ENCODE measurements around the gene UBE2L6. TPM values are rescaled to one million over a fixed set of nuclear protein-coding genes. Genes with fewer than 3 reads are reported as not detected.

Gene UBE2L6
- total RNA-seq, 4 donors from 2014 or later = 11.0 to 46.4 (median 22.0) TPM

DNA sequence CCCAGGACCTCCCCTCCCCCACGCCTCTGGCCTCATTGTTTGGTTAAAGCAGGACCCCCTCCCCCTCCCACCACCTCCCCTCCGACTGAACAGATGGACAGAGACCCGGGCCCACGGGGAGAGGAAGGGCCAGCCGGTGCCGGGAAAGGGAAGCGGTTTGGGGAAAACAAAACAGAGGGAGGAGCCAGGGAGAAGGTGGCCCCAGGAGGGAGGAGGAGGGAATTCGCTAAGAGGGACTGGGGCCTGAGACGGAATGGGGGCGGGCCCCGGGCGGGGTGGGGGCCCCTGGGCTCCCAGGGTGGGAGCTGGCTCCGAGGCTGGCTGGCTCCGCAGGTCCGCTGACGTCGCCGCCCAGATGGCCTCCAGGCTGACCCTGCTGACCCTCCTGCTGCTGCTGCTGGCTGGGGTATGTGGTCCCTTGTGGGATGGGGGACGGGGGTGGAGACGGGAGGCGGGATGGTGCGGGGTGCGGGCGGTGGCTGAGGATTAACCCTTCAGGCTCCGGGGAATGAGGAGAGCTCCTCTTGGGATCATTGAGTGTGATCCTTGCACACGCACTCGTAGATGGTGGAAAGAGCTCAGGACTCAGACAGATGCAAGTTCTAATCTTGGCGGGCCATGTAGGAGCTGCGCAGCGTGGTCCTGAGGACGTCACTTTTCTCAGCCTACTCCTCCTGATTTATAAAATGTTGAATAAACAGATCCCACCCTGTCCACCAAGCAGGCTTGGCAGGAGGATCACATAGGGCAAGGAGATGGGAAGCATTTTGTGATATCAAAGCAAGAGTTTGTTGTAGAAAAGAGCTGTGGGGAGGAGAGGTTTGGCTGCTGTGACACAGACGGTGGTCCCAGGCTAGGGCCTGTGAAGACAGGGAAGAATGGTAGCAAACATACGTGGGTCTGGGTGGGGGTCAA, 30.7 kb upstream of the UBE2L6 start:
- Histone ChIP-seq H3K4me1 (peaks cover 6 to 35% (median 11%) of the 10 kb centered on the region in 3 donors), H3K27me3 (no peaks in the 10 kb centered on the region), H3K27ac (peak overlapping the region; percentile 80 to 97 (median 92)), H3K4me3 (peak overlapping the region; percentile 37 to 70 (median 62)), H3K9me3 (no peaks in the 10 kb centered on the region), H3K36me3 (no peaks in the 10 kb centered on the region)
- intact Hi-C loops (cut with DNase I) = no loop called here
- 0 to 12% methylated on average over 2 to 19 of the region's 33 CpGs for WGBS, 2 donors
- TF ChIP-seq, protein P1, sequence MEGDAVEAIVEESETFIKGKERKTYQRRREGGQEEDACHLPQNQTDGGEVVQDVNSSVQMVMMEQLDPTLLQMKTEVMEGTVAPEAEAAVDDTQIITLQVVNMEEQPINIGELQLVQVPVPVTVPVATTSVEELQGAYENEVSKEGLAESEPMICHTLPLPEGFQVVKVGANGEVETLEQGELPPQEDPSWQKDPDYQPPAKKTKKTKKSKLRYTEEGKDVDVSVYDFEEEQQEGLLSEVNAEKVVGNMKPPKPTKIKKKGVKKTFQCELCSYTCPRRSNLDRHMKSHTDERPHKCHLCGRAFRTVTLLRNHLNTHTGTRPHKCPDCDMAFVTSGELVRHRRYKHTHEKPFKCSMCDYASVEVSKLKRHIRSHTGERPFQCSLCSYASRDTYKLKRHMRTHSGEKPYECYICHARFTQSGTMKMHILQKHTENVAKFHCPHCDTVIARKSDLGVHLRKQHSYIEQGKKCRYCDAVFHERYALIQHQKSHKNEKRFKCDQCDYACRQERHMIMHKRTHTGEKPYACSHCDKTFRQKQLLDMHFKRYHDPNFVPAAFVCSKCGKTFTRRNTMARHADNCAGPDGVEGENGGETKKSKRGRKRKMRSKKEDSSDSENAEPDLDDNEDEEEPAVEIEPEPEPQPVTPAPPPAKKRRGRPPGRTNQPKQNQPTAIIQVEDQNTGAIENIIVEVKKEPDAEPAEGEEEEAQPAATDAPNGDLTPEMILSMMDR (IDR thresholded peaks at IDR 0.05) = no peak
- TF ChIP-seq POLR2A (IDR thresholded peaks at IDR 0.05) = no peak
- no peak for DNase-seq

DNA sequence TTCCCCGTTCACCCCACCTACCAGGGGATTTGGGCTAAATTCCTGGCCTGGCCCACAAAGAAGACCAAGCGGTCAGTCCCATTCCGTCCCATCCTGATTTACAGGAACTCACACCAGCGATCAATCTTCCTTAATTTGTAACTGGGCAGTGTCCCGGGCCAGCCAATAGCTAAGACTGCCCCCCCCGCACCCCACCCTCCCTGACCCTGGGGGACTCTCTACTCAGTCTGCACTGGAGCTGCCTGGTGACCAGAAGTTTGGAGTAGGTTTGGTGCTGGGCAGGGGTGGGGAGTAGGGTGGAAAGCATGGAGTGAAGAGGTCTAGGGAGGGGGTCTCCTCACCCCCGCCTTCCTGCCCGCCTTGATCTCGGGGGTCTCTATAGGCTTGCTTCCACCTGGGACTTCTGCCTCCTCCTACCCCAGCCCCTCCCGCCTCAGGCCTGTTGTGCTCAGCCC, 30.0 kb upstream of the UBE2L6 start, which contains the start of gene SERPING1:
Gene SERPING1, plus strand, starts transcription at position 225 of the 455 bp plus-strand sequence. CDS start 586 bp downstream, outside the sequence.
- DNase-seq = no peak
- H3K9me3 ChIP-seq = no peaks in the 10 kb centered on the region
- peak within 1 kb of the TSS; percentile 80 to 97 (median 92) for H3K27ac ChIP-seq
- H3K36me3 ChIP-seq = no peaks in the 10 kb centered on the region
- peaks cover 6 to 35% (median 11%) of the 10 kb centered on the region in 3 donors for H3K4me1 ChIP-seq
- intact Hi-C loops (cut with DNase I) = no loop called here
- no peaks in the 10 kb centered on the region for H3K27me3 ChIP-seq
- WGBS, 2 donors = 30 to 35% methylated on average over 6 to 8 of the region's 10 CpGs
- H3K4me3 ChIP-seq = peak within 1 kb of the TSS; percentile 37 to 70 (median 62)
- TF ChIP-seq, protein P1 (IDR thresholded peaks at IDR 0.05) = no peak
- TF ChIP-seq POLR2A (IDR thresholded peaks at IDR 0.05) = peak in 1 of 4 donors; percentile 43

DNA sequence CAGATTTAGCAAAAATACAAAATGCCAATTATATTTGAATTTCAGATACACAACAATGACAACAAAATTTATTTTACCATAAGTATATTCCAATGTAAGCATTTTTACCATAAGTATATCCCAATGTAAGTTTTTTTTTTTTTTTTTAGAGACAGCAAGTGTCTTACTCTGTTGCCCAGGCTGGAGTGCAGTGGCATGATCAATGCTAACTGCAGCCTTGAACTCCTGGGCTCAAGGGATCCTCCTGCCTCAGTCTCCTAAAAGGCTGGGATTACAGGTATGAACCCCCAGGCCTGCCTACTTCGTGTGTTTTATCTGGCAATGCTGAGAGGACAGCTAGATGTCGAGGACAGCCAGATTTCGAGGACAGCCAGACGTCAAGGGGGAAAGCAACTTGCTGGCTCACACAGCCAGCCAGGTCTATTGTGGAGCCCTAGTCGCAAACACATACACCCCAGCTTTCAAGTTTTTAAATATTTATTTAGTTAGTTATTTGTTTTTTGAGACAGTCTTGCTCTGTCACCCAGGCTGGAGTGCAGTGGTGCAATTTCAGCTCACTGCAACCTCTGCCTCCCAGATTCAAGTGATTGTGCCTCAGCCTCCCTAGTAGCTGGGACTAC, 28.9 kb upstream of the UBE2L6 start:
- H3K9me3 ChIP-seq = no peaks in the 10 kb centered on the region
- H3K4me1 ChIP-seq = peaks cover 6 to 35% (median 11%) of the 10 kb centered on the region in 3 donors
- no peak for DNase-seq
- H3K27ac ChIP-seq = peak overlapping the region; percentile 80 to 97 (median 92)
- no peaks in the 10 kb centered on the region for H3K27me3 ChIP-seq
- WGBS, 2 donors = 63 to 75% methylated on average over 2 of the region's 5 CpGs
- no peak overlapping the region for H3K4me3 ChIP-seq
- H3K36me3 ChIP-seq = no peaks in the 10 kb centered on the region
- TF ChIP-seq, protein P1 (IDR thresholded peaks at IDR 0.05) = no peak
- no peak for TF ChIP-seq POLR2A (IDR thresholded peaks at IDR 0.05)
- intact Hi-C loops (cut with DNase I) = no loop called here

DNA sequence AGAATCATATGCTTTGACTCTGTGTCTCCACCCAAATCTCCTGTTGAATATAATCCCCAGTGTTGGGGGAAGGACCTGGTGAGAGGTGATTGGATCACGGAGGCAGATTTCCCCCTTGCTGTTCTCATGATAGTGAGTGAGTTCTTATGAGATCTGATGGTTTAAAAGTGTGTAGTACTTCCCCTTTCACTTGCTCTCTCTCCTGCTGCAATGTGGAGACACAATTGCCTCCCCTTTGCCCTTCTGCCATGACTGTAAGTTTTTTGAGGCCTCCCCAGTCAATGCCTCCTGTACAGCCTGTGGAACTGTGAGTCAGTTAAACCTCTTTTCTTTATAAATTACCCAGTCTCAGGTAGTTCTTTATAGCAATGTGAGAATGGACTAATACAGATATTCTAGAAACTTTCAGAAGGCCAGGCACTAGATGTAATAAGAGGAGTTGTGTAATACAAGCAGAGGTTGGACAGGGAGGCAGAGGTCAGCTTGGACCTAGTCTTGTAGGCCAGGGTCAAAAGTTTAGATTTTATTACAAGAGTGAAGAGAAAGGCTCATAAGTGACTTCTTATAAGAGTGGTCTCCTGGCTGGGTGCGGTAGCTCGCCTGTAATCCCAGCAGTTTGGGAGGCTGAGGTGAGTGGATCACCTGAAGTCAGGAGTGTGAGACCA, 20.7 kb upstream of the UBE2L6 start:
- intact Hi-C loops (cut with DNase I) = no loop called here

More for the DNA sequence above, 20.7 kb upstream of the UBE2L6 start:
- H3K4me1 ChIP-seq = no peaks in the 10 kb centered on the region
- no peak for TF ChIP-seq POLR2A (IDR thresholded peaks at IDR 0.05)
- TF ChIP-seq, protein P1 (IDR thresholded peaks at IDR 0.05) = no peak
- 72 to 80% methylated on average over 3 of the region's 3 CpGs for WGBS, 2 donors
- no peak overlapping the region for H3K4me3 ChIP-seq
- H3K9me3 ChIP-seq = no peaks in the 10 kb centered on the region
- DNase-seq = no peak
- H3K36me3 ChIP-seq = no peaks in the 10 kb centered on the region
- H3K27me3 ChIP-seq = no peaks in the 10 kb centered on the region
- H3K27ac ChIP-seq = no peak overlapping the region

Data from esophagus squamous epithelium (tissue), 5 donors.